HG03039 (cell line): ENCODE measurements around the gene C5orf47.
"Not testable (repeated sequence)": the region's sequence is repeated elsewhere in the genome, so short reads cannot be mapped to it uniquely, and the experiment has no call there.

Experiments used
- ATAC-seq: cut with Tn5 transposase; IDR thresholded peaks from one replicate; pipeline ENCODE4 v1.9.1; 2021; ENCODE audit warnings: mild to moderate bottlenecking, moderate library complexity; ENCODE audit not compliant: unreplicated experiment

Gene C5orf47

DNA sequence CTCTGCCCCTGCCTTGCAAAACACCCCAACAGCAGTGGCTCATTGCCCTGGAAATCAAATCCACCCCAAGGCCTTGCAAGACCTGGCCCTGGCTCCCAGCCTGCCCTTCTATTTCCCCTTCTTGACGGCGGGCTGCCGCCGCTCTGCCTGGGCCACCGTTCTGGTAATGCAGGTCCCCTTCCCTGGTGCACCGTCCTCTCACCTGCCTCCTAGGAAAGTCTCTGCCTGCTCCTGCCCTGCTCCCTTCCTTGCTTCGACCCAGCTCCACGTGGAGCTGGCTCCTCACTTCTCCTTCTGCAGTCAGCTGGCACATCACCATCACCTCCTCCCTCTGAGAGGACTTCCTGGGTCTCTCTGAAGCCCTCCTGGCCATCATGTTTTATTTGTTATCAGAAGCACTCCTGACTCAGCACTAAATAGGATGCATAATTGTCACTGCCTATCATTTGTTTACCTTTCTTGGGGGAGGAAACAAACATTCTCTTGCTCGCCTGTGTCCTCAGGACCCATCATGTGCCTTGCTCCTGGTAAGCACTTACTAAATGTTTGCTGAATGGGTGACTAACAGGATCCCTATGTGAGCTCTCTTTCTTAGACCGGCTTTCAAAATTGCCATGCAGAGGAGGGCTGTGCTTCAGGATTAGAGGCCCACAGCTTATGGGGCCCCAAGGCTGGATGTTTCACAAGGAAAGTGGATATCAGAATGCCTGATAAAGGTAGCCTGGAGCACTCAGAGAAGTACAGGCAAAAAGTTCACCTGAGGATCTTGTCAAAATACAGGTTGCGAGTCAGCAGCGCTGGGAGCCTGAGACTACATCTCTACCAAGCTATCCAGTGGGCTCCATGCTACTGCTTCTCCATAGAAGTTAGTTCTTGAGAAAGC is 19.6 kb upstream of the C5orf47 start:
- no peak for ATAC-seq

DNA sequence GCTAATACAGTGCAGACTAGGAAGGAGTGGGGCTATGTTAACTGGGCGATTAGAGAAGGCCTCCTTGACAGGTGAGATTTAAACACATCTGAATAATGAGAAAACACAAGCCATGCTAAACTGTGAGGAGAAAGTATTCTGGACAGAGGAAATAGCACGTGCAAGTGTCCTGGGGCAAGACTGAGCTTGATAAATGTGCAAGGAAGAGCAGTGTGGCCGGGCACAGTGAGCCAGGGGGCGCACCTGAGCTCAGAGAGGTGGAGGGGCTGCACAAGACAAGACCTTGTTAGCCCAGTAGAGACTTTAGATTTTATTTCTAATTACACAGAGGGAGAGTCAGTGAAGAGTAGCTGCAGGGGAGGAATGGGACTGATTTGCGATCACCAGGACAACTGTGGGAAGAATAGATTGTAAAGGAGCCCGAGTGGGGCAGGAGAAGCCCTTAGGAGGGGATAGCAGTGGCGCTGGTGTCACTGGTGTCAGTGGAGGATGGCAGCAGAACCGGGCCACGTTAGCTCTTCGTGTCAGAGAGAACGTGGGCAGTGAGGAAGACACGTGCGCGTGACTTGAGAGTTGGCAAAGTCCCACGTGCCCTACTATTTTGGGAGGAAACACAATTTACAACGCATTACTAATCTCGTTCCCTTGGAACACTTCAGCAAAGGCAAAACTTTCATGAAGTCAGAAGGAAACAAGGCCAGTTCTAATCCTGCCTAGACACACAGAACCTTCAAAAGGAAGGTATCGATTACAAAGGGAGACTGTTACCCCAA is 17.9 kb upstream of the C5orf47 start:
- ATAC-seq, result no peak

GRCh38 chr5:173971681-173972345 is 17.2 kb upstream of the C5orf47 start:
- no peak for ATAC-seq

DNA sequence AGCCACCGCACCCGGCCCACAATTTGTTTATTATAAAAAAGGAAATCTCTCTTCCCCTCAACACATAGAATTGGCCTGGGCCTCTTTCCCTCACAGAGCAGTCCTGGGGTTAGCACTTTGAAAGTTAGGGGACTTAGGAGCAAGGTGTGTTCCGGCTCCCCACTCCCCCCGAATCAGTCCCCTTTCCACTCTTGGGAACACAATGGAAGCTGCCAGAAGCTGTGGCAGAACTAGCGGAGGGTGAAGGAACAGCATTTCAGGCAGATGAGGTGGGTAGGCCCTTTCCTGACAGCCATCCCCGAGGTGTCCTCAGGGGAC is 16.4 kb upstream of the C5orf47 start:
- ATAC-seq, result no peak

- no peak for ATAC-seq
Observed at GRCh38 chr5:173972925-173973615, 15.9 kb upstream of the C5orf47 start.

GRCh38 chr5:173973616-173973969 is 15.4 kb upstream of the C5orf47 start:
- ATAC-seq, result no peak

- no peak for ATAC-seq
Observed at GRCh38 chr5:173974688-173975239, 14.2 kb upstream of the C5orf47 start.

DNA sequence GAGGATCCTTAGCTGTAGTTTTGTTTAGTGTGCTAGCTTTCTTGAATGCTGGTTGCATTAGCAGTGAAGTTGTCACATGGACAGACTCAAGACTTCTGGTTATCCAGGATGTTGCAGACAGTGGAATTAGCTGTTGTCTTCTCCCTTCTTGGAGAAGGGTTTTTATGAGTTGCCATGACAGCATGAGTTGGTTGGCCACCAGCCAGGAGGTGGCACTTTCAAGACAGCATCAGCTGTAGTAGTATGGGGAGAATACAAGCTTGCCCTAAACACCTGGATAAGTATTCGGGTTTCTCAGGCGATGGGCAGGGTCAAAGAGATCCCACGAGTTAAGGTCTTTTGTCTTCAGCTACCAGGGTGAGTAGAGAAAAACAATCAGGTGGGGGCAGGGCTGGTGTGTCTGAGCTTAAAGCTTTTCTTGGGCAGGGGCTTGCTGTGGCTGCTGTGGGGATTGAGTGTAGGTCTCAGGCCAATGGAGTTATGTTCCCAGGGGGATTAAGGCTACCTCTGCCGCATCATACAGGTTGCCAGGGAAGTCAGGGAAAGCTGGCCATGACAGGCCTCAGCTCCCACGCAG is 7.7 kb upstream of the C5orf47 start:
- ATAC-seq, result no peak

DNA sequence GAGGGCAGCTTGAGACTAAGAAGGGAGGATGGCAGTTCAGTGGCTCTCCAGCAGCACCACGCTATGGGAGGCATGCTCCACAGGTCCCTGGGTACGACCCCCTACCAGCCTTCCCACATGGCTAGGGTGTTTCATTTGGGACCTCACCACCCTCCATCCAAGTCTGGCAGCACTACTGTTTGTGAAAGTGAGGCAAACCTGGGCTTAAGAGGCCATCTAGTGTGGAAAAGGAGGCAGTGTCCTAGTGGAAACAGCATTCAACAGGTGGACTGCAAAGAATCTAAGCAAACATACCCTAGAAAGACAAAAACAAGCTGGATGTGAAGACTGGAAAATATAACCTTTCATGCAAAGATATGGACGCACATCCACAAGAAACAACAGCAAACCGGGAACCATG is 4.8 kb upstream of the C5orf47 start:
- ATAC-seq, result no peak

GRCh38 chr5:173989432-173990082 is 587 bp downstream of the C5orf47 start:
- no peak for ATAC-seq

DNA sequence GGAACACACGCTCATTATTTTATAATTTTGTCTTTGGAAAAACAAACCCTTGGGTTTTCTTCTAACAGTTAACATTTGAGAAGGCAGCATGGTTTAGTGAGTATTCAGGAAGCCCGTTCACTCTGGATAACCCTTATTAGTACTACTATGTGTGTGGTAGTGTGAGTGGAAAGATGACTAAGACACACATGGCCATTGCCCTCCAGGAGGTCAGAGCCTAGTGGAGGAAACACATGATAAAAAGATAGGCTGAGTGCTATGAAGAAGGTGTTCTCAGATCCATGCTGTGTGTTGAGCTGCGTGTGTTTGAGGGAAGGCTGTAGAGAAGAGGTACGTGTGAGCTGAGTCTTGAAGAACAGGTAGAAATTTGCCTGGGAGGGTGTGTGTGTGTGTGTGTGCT is 8.4 kb downstream of the C5orf47 start:
- no peak for ATAC-seq

DNA sequence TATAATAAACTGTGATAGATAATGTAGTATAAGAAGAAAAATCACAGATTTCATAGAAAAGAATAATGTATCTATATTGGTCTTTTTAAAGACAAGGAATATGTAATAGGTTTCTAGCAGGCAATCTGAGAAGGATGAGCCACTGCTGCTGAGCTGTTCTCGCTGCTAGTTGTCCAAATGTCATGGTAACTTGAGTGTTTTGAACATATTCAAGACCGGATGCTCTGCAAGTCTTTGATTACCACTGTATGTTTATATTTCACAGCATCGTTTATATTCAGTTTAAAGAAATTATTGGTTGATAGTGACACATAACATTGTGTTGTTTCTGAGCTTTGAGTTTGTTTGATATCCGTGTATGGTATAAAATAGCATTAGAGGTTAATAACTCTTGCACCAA is 9.6 kb downstream of the C5orf47 start:
- no peak for ATAC-seq

DNA sequence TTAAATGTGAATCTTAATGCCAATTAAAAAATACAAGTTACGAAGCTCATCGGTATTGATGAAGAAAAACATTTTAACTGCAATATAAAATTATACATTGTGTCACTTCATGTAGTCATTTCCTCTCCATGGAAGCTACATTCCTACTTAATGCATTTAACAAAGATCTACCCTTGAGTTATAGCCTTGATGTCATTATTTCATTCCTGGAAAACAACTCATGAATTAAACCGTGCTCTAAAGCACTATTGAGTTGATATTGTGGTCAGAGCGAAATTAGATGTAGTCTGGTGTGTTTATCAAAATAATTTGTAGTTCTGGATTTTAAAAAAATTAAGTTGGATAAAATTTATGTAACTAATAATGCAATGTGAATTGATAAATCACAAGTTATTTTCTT is 11.1 kb downstream of the C5orf47 start:
- no peak for ATAC-seq

- ATAC-seq, result no peak
Observed at GRCh38 chr5:174003795-174004194, 14.8 kb downstream of the C5orf47 start.

DNA sequence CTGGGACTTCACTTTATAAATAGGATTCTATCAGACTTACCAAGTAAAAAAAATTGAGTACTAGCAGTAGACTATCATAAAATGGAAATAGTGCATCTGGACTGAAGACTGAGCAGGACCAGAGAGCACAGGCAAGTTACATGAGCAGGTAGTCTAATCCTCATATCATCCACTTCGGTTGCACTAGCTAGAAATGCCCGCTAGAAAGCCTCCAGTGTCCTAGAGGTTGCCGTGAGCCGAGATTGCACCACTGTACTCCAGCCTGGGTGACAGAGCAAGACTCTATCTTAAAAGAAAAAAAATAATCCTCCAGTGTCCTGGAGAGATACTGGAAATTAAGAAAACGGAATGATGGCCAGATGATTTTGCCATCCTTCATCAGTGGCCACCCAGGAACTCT is 20.0 kb downstream of the C5orf47 start:
- ATAC-seq, result no peak

GRCh38 chr5:174010365-174010764 is 21.4 kb downstream of the C5orf47 start:
- no peak for ATAC-seq

- no peak for ATAC-seq
Observed at GRCh38 chr5:174011441-174011840, 22.5 kb downstream of the C5orf47 start.

- not testable (repeated sequence) for ATAC-seq
Observed at GRCh38 chr5:174020069-174020927, 31.3 kb downstream of the C5orf47 start.

DNA sequence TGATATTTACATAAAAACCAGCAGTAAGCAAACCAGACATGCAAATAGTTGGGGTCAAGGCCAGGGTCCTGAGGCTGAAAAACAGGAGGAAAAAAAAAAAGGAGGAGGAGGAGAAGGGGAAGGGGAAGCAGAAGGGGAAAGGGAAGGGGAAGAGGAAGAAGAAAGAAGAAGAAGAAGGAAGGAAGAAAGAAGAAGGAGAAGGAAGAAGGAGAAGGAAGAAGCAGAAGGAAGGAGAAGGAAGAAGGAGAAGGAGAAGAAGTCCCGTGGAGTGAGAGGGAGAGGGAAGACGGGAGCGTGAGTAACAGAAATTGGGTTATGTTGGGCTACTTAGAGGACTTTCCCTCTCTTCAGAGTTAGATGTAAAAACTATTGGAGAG is 31.9 kb downstream of the C5orf47 start:
- no peak for ATAC-seq
